ENCODE measurements around the gene JUP.

JUP gene

DNA sequence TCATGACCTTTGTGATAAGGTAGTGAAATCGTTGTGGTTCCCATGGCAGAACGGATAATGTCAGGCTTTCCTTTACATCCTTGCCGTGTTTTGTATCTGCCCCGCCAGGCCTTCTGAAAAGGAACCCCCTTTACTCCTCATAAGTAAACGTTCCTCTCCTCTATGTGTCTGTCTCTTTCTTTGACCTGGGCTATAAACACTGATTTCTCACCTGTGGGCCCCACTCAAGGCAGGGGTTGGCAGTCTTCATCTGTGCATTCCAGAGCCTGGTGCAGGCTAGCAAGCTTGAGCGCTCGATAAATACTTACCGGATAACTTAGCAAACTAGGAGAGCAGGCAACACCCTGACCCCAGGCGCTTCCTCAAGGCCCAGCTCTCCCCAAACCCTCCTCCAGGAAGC lies 44.8 kb downstream of the JUP start:
- TF ChIP-seq, protein P1, sequence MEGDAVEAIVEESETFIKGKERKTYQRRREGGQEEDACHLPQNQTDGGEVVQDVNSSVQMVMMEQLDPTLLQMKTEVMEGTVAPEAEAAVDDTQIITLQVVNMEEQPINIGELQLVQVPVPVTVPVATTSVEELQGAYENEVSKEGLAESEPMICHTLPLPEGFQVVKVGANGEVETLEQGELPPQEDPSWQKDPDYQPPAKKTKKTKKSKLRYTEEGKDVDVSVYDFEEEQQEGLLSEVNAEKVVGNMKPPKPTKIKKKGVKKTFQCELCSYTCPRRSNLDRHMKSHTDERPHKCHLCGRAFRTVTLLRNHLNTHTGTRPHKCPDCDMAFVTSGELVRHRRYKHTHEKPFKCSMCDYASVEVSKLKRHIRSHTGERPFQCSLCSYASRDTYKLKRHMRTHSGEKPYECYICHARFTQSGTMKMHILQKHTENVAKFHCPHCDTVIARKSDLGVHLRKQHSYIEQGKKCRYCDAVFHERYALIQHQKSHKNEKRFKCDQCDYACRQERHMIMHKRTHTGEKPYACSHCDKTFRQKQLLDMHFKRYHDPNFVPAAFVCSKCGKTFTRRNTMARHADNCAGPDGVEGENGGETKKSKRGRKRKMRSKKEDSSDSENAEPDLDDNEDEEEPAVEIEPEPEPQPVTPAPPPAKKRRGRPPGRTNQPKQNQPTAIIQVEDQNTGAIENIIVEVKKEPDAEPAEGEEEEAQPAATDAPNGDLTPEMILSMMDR (conservative IDR thresholded peaks at IDR 0.05; ENCODE audit: low read length), result no peak
- DNase-seq (ENCODE audit: low read depth), result no peak
- H3K4me3 ChIP-seq (ENCODE audit: low read length), result no peak overlapping the region

DNA sequence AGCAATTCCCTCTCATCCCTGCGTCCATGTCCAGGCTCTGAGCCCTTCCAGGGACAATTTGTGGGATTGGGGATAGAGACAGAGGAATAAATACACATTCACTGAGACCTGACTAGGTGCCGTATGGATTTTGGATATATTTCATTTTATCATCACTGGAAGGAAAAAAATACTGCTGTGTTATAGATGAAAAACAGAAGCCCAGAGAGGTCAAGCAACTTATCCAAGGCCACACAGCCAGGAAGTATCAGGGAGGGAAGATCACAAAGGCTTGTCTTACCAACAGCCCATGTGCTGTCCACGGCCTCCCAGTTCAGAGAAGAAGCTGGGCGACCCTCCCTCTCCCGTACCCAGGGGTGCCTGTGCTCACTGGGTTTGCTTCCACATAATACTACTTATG lies 46.0 kb downstream of the JUP start:
- TF ChIP-seq, protein P1 (conservative IDR thresholded peaks at IDR 0.05; ENCODE audit: low read length), result no peak
- no peak for DNase-seq (ENCODE audit: low read depth)
- H3K4me3 ChIP-seq (ENCODE audit: low read length), result no peak overlapping the region

DNA sequence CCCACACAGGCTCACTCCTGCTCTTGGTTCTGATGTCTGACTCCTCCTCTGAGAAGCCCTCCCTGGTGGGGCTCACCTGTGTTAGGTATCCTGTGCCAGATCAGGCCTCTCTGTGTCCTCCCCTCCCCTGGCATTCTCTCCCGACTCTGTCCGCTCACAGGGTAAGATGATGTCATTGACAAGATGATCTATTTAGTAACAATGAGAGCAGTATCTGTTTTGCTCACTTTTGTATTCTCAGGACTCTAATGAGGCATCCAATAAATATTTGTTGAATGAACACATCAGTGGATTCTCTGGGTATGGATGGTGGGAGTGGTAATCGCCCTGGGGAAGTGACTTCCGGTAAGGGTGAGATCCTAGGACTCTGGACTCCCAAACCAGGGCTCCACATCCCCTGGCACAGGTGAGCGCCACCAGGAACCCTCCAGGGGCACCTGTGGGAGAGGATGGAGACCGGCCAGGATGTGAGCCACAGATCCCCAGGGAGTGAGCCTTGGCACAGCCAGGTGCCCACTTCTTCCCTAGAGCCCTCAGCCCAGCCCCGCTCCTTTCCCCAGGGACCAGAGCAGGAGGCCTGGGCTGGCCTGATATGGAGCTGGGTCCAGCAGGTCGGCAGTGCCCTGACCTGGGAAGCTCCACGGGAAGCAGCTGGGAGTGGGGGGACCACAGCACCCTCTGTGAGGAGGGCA lies 46.7 kb downstream of the JUP start:
- TF ChIP-seq, protein P1 (conservative IDR thresholded peaks at IDR 0.05; ENCODE audit: low read length), result no peak
- DNase-seq (ENCODE audit: low read depth), result peak; percentile 49
- no peak overlapping the region for H3K4me3 ChIP-seq (ENCODE audit: low read length)

DNA sequence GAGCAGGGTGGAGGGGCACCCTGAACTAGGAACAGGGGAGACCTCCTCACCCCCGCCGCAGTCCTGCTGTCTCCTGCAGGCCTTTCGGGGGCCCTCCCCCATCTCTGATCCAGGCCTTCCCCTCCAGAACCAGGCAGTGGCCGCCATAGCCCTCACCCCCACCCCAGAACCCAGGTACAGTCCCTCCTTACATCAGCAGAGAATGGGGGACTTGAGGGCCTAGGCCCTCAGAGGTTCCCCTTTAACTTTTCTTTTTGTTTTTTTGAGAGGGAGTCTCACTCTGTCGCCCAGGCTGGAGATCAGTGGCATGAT lies 47.8 kb downstream of the JUP start:
- no peak overlapping the region for H3K4me3 ChIP-seq (ENCODE audit: low read length)
- TF ChIP-seq, protein P1 (conservative IDR thresholded peaks at IDR 0.05; ENCODE audit: low read length), result no peak
- DNase-seq (ENCODE audit: low read depth), result no peak

DNA sequence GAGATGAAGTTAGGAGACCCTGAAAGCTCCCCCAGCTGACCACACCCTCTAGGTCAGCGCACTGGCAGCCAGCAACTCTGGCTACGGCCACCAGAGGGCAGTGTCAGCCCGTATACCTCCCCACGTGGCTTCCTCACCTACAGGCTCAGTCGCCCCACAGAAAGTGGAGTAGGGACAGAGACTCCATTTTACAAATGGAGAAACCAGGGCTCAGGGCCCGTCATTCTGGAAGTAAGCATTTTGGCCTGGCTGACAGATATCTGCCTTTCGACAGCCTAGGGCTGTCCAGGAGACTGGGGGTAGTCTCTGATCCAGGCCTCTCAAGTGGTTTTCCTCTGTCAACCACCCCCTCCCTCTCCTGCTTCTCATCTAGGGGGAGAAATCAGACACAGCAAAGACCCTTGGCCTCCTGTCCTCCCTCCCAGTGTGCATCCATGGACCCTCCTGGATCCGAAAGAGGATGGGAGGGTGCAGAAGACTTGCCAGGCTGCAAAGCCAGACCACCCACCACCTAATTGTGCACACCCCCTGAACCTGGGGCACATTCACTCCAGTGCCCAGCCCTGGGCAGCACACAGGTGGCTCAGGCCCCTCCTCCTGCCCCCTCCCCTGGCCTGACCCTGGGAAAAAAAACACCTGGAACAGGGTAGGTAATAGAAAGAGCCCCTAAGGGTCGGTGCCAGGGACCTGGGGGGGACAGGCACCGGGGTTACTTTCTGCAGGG lies 48.3 kb downstream of the JUP start:
- H3K4me3 ChIP-seq (ENCODE audit: low read length), result no peak overlapping the region
- TF ChIP-seq, protein P1 (conservative IDR thresholded peaks at IDR 0.05; ENCODE audit: low read length), result peak; percentile 96
- DNase-seq (ENCODE audit: low read depth), result peak; percentile 62

DNA sequence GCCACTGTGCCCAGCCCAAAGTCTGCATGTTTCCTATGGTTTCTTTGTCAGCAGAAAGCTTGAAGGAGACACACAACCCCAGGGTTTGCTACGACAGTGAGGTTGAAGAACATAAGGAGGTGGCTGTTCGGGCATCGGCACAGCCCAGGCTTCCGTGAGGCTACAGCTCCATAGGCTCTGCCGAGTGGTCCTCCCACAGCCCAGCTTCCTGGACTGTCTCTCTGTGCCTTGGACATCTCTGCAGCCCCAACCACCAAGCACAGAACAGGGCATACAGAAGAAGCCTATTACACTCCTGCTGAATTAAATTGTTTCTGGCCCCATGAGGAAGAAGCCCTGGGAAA lies 48.9 kb downstream of the JUP start:
- TF ChIP-seq, protein P1 (conservative IDR thresholded peaks at IDR 0.05; ENCODE audit: low read length), result no peak
- DNase-seq (ENCODE audit: low read depth), result no peak
- H3K4me3 ChIP-seq (ENCODE audit: low read length), result no peak overlapping the region

DNA sequence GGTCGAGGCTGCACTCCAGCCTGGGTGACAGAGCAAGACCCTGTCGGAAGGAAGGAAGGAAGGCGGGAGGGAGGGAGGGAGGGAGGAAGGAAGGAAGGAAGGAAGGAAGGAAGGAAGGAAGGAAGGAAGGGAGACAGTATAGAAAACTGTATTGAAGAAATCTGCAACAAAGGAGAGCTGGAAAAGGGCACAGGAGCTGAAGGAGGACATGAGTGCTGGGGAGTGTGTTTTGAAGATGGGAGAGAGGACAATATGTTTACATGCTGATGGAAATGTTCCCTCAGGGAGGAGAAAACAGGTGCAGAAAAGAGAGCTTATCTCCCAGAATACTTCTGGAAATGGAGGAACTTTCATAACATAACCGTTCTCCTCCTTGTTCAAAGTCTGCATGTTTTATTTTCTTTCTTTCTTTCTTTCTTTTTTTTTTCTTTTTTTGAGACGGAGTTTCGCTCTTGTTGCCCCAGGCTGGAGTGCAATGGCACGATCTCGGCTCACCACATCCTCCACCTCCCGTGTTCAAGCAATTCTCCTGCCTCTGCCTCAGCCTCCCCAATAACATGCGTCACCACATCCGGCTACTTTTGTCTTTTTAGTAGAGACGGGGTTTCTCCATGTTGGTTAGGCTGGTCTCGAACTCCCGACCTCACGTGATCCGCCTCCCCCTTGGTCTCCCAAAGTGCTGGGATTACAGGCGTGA lies 49.4 kb downstream of the JUP start:
- no peak for DNase-seq (ENCODE audit: low read depth)
- no peak overlapping the region for H3K4me3 ChIP-seq (ENCODE audit: low read length)
- TF ChIP-seq, protein P1 (conservative IDR thresholded peaks at IDR 0.05; ENCODE audit: low read length), result no peak
